Calu3 (cell line): Measurements from ENCODE around the gene SLC6A12. TPM values are rescaled to one million over a fixed set of nuclear protein-coding genes. Genes with fewer than 3 reads are reported as not detected.

ENCODE experiments used
- BruUV-seq: library from RNA; stranded (reverse); fragments of 400-500 nt; replicated peaks from 2 replicates; lab custom pipeline; 2021; lab: Mats Ljungman, UMichigan
- CTCF ChIA-PET: fragments of 300-600 bp; sonication (Branson Sonifier 250); formaldehyde crosslinking; loops from one replicate; lab custom pipeline; 2022; ENCODE audit warnings: antibody characterized with exemption; lab: Charles Lee
- DNase-seq: peaks from one replicate; pipeline ENCODE4 v3.0.0; 2022
- H3K27ac Mint-ChIP-seq: one replicate; pipeline ENCODE4 v1.8.0; 2022; ENCODE audit warnings: mixed read lengths; ENCODE audit not compliant: unreplicated experiment
- H3K27me3 Mint-ChIP-seq: one replicate; pipeline ENCODE4 v1.8.0; 2022; ENCODE audit warnings: mixed read lengths; ENCODE audit not compliant: unreplicated experiment
- H3K36me3 Mint-ChIP-seq: one replicate; pipeline ENCODE4 v1.8.0; 2022; ENCODE audit warnings: mild to moderate bottlenecking, moderate library complexity, mixed read lengths; ENCODE audit not compliant: insufficient read depth, unreplicated experiment
- H3K4me1 Mint-ChIP-seq: one replicate; pipeline ENCODE4 v1.8.0; 2022; ENCODE audit warnings: mild to moderate bottlenecking, low read depth, mixed read lengths; ENCODE audit not compliant: unreplicated experiment
- H3K4me3 Mint-ChIP-seq: one replicate; pipeline ENCODE4 v1.8.0; 2022; ENCODE audit warnings: mild to moderate bottlenecking, low read depth, moderate library complexity, mixed read lengths; ENCODE audit not compliant: unreplicated experiment
- H3K9me3 Mint-ChIP-seq: one replicate; pipeline ENCODE4 v1.8.0; 2022; ENCODE audit warnings: low read depth, mixed read lengths; ENCODE audit not compliant: unreplicated experiment
- intact Hi-C: fragments of 100-400 bp; cut with micrococcal nuclease; formaldehyde crosslinking; loops from one replicate; pipeline ENCODE4 v1.10.0; 2022; ENCODE audit not compliant: unreplicated experiment
- total RNA-seq: library from RNA; stranded (reverse); gene quantifications from 2 replicates; pipeline ENCODE4 v1.2.3, GENCODE V29; 2022
- TF ChIP-seq, protein P1 (sequence below): fragments of 200-600 bp; IDR thresholded peaks from one replicate; pipeline ENCODE4 v1.8.0; 2022; ENCODE audit warnings: antibody characterized with exemption; ENCODE audit not compliant: unreplicated experiment

The SLC6A12 gene
- total RNA-seq, 1 experiment from 2014 or later, result 0.90 TPM

DNA sequence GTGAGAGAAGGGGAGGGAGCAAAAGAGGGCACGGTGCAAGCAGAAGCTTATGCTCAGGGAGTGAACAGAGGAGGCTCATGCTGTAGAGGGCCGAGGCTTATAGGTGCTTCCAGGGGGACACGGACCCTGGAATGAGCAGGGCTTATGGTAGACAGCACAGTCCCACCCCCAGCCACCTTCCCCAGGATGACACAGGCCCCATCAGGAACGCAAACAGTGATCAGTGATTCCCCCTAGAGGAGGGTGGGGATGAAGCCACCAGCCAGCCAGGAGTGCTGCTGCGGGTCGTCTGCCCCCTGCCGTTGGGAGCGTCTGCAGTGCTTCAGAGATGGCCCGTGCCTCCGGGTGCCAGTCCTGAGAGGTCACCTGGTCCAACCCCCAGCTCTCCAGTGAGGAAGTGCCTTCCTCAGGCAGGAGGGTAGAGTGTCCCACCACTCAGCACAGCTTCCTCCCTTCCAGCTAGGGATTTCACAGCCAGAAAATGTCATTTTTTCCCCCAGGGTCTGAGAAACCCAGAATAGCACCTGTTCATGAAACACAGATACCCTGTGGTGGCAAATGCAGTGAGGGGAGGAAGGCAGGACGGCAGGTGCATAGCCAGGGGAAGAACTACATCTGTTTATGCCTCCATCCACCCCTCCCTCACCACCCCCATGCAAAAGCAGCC, 60.7 kb downstream of the SLC6A12 start:
- intact Hi-C loops, result no loop called here
- Mint-ChIP-seq H3K27me3 (peaks cover 69% of the 10 kb centered on the region), H3K9me3 (peaks cover 3% of the 10 kb centered on the region), H3K4me1 (no peaks in the 10 kb centered on the region), H3K4me3 (no peak overlapping the region), H3K27ac (no peak overlapping the region), H3K36me3 (no peaks in the 10 kb centered on the region)
- TF ChIP-seq, protein P1, sequence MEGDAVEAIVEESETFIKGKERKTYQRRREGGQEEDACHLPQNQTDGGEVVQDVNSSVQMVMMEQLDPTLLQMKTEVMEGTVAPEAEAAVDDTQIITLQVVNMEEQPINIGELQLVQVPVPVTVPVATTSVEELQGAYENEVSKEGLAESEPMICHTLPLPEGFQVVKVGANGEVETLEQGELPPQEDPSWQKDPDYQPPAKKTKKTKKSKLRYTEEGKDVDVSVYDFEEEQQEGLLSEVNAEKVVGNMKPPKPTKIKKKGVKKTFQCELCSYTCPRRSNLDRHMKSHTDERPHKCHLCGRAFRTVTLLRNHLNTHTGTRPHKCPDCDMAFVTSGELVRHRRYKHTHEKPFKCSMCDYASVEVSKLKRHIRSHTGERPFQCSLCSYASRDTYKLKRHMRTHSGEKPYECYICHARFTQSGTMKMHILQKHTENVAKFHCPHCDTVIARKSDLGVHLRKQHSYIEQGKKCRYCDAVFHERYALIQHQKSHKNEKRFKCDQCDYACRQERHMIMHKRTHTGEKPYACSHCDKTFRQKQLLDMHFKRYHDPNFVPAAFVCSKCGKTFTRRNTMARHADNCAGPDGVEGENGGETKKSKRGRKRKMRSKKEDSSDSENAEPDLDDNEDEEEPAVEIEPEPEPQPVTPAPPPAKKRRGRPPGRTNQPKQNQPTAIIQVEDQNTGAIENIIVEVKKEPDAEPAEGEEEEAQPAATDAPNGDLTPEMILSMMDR, result peak; percentile 84
- BruUV-seq, result no TSS peak
- CTCF ChIA-PET, result interaction anchor here (0.9 to 1.9 kb wide), 2 partner anchors 8 to 67 kb away, joined by 3 to 4 read pairs; no protein-coding TSS in a partner anchor
- peak; percentile 81 for DNase-seq

DNA sequence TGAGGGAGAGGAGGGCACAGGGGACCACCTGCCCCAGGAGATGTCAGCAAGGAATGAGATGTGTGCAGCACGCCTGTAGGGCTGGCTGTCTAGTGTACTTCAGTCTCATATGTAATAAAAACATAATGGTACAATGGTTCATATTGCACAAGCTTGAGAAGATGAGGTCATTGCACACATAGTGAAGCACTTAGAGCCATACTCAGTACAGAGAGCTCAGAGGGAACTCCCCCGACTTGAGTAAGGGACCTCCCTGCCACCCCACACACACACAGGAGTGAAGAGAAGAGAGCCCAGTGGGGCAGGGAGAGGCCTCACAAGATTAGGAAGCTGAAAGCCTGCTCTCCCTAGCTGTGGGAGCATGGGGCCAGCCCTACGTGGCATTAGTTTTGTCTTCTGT, 61.5 kb downstream of the SLC6A12 start:
- Mint-ChIP-seq H3K4me1 (no peaks in the 10 kb centered on the region), H3K27me3 (peaks cover 74% of the 10 kb centered on the region), H3K9me3 (peaks cover 3% of the 10 kb centered on the region), H3K4me3 (no peak overlapping the region), H3K36me3 (no peaks in the 10 kb centered on the region), H3K27ac (no peak overlapping the region)
- no peak for DNase-seq
- intact Hi-C loops, result no loop called here
- TF ChIP-seq, protein P1, result no peak
- CTCF ChIA-PET, result interaction anchor here (1.9 kb wide), 1 partner anchor 7 kb away, joined by 4 read pairs; no protein-coding TSS in a partner anchor
- BruUV-seq, result no TSS peak

DNA sequence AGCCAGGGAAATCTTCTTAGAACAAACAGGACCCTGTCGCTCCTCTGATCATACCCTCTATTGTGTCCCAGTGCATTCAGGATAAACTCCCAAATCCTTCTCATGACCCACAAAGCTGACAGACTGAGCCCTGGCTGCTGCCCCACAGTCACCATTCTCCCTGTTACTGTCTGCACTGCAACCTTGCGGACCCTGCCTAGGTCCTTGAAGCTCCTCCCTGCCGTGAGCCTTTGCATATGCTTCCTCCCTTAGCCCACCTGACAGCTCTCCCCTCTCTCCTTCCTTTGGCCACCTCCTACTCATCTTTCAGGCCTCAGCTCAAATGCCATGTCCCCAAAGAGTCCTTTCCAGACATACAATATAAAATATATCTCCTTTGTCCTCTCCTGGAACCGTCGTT, 62.4 kb downstream of the SLC6A12 start:
- CTCF ChIA-PET, result no interaction called here
- TF ChIP-seq, protein P1, result no peak
- H3K4me3 Mint-ChIP-seq, result no peak overlapping the region
- H3K36me3 Mint-ChIP-seq, result no peaks in the 10 kb centered on the region
- BruUV-seq, result no TSS peak
- no peak for DNase-seq
- H3K4me1 Mint-ChIP-seq, result no peaks in the 10 kb centered on the region
- peaks cover 75% of the 10 kb centered on the region for H3K27me3 Mint-ChIP-seq
- H3K27ac Mint-ChIP-seq, result no peak overlapping the region
- peaks cover 3% of the 10 kb centered on the region for H3K9me3 Mint-ChIP-seq
- intact Hi-C loops, result no loop called here

DNA sequence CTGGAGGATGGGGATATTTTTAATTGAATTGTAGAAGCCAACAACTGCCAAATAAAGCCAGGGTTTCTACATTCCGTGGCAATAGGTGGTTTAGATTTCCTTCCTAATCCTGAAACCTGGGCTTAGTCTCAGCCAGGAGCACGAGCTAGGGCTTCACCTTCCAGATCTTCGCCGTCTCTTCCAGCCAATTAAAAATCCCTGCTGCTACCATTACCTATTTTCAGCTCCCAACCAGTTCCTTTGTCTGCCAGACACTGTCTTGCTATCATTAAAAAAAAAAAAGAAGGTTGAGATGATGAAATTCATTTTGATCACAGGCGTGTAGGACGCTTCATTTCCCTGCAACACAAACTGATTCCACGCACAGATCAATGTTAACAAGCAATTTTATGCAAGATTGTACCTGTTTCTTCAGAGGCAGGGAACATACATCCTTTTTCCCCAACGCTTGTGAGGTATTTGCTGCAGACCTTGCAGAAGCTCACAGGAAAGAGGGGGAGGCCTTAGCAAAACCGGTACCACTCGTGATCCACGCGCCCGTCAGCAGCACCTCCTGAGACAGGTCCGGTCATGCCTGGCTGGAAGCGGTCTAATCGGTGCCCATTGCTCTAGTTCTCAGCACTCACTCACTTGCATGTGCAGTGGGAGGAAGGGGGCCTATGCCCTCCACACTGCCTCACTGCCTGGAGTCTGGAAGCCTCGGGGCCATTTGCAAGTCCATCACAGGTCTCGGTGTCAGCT, 65.1 kb downstream of the SLC6A12 start:
- Mint-ChIP-seq H3K27ac (no peak overlapping the region), H3K27me3 (peaks cover 72% of the 10 kb centered on the region), H3K4me1 (peaks cover 12% of the 10 kb centered on the region), H3K4me3 (no peak overlapping the region), H3K36me3 (no peaks in the 10 kb centered on the region), H3K9me3 (no peaks in the 10 kb centered on the region)
- CTCF ChIA-PET, result no interaction called here
- DNase-seq, result no peak
- BruUV-seq, result no TSS peak
- intact Hi-C loops, result no loop called here
- TF ChIP-seq, protein P1, result no peak
